IPS-18c (cell line): ENCODE measurements around the gene FBH1.
"Not testable (repeated sequence)": the region's sequence is repeated elsewhere in the genome, so short reads cannot be mapped to it uniquely, and the experiment has no call there.

Experiments
- H3K4me3 ChIP-seq: 2 replicates; pipeline ENCODE4 v1.7.0; 2013; ENCODE audit warnings: low read depth, mild to moderate bottlenecking, low read length, moderate library complexity; ENCODE audit not compliant: insufficient read depth
- H3K9me3 ChIP-seq: one replicate; pipeline ENCODE4 v1.6.1; 2013; ENCODE audit warnings: mild to moderate bottlenecking, low read length, moderate library complexity; ENCODE audit not compliant: control insufficient read depth, insufficient read depth

FBH1 gene

DNA sequence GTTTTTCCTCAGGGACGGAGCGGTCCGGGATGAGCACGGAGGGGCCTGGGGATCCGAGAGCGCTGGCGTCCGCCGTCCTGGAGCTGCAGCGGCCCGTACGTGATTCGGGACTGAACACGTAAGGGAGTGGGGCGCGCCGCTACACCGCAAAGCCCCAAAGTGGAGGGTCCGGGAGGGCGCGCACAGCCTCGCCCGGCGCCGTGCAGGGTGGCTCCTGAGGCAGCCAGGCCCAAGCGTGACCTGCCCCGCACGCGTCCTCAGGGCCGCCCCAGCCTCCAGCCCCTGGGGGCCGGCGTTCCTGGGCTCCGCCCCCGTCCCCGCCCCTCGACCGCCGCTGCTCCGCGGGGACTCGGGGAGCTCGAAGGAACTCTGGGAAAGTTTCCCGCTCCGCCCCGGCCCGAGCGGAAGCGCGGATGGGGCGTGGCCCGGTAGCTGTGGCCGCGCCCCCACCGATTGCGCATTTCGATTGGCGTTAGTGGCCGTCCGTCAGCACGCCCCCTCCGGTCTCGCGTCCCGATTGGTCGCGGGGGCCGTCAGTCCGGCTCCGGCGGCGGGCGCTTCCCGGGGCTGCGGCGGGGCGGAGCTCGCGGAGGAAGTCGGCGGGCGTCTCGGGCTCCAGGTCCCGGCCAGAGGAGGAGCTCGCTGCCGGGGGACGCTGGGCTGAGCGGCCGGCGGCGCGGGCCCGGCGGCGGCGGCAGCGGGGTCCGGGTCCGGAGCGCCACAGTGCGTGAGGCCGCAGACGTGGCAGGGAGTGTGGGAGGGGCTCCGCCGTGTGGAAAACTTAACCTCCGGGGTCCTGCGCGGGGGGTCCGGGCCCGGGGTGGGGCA, at the start of gene FBH1, which contains the start of gene ANKRD16:
Gene FBH1, plus strand, starts transcription at position 620 of the 828 bp plus-strand sequence. Its CDS starts 103 bp downstream, at position 723.
Gene ANKRD16, minus strand, starts transcription at position 270 of the 828 bp plus-strand sequence. CDS start 539 bp downstream, outside the sequence.
- Histone ChIP-seq H3K4me3 (peak within 1 kb of the TSS; percentile 89), H3K9me3 (no peaks in the 10 kb centered on the region)

DNA sequence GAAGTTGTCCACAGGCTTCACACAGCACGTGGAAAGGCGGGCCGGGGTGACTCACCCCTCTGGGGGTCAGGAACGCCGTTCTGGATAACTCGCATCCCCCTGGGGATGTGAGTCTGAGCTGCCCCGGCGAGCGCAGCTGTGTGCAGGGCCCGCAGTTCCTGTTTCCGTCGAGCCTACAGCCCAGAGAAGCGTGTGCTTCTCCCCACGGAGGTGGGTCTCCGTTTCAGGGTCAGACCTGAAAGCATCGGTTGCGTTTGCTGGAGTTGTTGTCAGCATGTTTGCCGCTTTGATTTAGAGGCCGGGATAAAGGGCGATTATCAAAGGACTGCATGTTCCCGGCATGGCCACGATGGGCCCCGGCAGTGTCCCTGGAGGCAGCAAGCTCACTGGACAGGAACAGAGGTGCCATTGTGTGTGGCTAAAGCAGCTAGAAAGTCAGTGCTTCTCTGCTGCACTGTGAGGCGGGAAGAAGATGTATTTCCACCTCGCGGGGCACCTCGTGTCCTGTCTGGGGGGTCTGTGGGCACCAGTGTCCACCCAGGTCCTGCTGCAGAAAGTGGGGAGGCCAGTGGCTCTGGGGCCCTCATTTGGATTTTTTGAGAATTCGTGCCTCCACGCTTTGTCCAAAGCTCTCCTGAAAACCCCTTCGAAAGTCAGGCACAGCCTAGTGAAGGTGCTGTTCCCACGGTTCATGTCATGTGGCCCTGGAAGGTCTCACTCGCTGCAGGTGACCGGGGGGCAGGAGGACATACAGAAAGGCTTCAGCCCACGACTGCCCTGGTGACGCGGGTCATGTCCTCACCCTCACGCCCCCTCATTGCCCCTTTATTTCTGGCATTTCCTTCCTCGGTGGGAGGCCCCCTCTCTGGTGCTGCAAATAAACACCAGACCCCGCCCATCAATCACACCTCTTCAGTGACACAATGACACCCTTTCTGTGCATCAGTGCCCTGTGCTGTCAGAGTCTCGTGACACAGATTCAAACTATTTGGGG, 49.4 kb upstream of the FBH1 start:
- Histone ChIP-seq H3K4me3 (no peak overlapping the region), H3K9me3 (peaks cover 2% of the 10 kb centered on the region)

DNA sequence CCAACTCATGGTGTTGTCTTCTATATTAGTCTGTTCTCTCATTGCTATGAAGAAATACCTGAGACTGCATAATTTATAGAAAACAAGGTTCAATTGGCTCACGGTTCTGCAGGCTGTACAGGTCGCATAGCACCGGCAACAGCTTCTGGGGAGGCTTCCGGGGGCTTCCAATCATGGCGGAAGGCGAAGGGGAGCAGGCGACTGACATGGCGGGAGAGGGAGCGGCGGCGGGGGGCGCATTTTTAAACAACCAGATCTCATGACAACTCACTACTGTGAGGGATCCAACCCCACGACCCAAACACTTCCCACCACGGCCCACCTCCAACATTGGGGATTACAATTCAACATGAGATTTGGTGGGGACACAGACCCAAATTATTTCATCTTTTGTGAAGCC, 48.1 kb upstream of the FBH1 start:
- H3K9me3 ChIP-seq: peaks cover 2% of the 10 kb centered on the region
- H3K4me3 ChIP-seq: no peak overlapping the region

DNA sequence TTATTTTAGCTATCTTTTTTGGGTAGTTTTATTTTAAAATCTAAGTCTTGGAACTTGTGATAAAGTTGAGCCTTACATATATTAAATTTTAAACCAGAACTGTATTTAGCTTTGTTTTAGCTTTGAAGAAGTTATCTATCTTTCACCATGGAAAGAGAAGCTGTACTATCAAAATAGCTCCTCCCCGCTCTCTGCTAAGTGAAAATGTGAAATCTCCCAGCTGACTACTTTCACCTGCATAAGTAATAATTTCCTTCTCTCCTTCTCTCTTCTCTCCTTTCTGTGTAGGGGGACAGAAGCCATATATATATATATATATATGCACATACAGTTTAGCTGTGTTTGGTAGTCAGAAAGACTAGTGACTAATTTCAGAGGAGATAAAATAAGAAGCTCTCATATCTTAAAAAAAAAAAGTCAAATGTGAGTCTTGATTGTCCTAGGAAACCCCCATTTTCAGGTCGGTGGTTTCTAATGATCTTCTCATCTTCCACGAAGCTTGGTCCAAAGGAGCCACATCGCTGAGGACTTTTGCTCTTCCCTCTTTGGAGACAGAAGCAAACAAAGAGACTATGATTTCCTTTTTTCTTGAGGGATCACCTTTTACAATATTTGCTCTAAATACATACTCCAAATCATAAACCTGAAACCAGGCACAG, 46.2 kb upstream of the FBH1 start:
- H3K9me3 ChIP-seq: peaks cover 2% of the 10 kb centered on the region
- H3K4me3 ChIP-seq: no peak overlapping the region

DNA sequence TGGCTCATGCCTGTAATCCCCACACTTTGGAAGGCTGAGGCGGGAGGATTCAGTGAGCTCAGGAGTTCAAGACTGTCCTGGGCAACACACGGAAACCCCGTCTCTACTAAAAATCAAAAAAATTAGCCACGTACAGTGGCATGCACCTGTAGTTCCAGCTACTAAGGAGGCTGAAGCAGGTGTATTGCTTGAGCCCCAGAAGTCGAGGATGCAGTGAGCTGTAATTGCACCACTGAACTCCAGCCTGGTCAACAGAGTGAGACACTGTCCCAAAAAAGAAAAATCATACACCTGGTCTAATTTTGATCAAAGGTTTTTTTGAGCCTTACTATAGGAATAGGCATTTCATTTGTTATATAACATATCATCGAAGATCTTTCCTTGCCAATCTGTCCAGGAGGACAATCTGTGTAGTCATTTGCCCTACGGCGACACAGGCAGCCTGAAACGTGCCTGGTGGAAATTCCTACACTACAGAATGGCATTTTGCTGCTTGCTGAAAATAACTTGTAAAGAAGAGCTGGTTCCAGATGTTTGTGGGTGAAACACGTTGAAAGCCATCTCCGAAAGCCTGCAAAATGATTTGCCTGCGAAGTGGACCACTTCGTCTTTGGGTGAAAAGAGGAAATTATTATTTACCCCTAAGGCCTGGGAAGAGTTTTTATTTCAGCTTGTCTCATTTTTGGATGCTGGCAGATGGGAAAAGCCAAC, 45.5 kb upstream of the FBH1 start:
- H3K4me3 ChIP-seq: no peak overlapping the region
- H3K9me3 ChIP-seq: peaks cover 2% of the 10 kb centered on the region

DNA sequence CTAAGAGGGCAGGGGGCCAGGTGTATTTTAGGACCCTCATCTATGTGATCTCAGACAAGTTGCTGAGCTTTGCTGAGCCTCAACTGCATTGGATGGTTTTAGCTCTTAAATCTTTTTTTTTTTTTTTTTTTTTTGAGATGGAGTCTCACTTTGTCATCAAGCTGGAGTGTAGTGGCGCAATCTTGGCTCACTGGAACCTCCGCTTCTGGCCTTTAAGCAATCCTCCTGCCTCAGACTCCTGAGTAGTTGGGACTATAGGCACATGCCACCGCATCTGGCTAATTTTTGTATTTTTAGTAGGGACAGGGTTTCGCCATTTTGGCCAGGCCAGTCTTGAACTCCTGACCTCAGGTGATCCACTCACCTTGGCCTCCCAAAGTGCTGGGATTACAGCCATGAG, 43.4 kb upstream of the FBH1 start:
- H3K4me3 ChIP-seq, H3K9me3 ChIP-seq: not testable (repeated sequence)

DNA sequence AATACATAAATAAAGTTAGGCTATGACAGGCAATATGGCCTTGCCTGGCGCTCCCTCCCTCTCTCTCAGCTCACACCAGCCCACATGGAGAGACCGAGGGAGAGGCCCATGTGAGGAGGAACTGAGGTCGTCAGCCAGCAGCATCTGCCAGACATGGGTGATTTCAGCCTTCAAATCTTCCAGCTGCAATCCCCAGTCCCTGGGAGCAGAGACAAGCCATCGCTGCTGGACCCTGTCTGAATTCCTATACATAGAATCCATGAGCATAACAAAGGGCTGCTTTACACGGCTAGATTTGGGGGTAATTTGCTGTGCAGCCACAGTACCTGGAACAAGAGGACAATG, 35.9 kb upstream of the FBH1 start:
- Histone ChIP-seq H3K4me3 (no peak overlapping the region; the same call in 1 of the 2 replicates), H3K9me3 (peaks cover 2% of the 10 kb centered on the region)

DNA sequence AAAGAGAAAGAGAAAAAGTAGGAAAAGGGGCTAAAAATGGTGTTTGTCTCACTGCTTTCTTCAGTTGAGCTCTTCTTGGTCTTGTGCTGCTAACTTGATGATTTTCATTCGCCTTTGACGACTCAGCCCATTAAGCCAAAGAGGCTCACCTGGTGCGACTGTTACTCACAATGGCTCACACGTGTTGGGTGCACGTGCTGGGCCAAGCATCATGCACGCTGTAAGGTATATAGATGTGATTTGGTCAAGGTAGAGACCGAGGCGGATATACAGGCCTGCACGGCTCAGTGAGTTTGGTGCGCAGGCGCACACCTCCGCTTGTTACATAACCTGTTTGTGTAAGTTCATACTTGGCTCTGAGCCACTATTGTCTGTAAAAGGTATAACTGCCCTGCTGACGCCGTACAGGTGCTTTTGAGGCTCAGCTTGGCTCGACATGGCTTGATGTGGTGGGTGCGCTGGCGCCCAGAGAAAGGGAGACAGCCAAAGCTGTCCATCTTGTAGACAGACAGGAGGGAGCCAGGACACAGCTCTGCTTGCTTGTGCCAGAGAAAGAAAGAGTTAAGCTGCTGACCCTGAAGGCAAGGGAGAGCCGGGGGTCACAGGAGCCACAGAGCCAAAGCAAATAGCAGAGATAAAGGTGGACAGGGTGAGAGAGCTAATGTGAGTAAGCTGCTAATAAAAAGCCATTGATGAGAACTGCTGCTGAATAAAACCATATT, 33.9 kb upstream of the FBH1 start:
- no peak overlapping the region for H3K4me3 ChIP-seq

DNA sequence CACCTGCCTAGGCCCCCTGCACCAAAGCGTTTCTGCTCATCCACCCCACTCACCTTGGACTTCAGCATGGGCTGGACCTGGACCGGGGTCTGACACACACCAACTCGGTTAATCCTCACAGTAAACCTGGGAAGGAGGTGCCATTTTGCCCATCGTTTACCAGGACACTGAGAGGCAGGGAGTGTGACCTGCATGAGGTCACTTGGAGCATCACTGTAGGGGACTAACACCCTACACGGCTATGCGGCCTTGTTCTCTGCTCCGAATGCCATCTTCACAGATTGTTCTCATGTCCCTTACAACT, 33.4 kb upstream of the FBH1 start:
- H3K9me3 ChIP-seq: peaks cover 2% of the 10 kb centered on the region
- no peak overlapping the region for H3K4me3 ChIP-seq

More for the DNA sequence above, 33.9 kb upstream of the FBH1 start:
- H3K9me3 ChIP-seq: peaks cover 2% of the 10 kb centered on the region

DNA sequence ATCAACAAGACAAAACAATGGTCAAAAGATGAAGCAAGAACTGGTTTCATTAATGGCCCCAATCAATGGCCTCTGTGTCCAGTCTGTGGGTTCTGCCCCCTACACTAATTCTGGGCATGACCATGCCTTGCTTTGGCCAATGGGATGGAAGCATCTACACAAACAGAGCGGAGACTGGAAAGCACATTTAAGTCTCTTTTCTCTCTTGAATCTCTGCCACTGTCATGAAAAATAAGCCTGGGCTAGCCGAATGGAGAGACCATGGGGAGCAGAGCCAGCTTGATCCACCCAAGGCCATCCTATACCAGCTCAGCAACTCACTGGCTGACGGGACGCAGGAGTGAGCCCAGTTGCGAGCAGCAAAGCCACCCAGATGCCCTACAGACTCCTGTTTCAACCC, 31.2 kb upstream of the FBH1 start:
- Histone ChIP-seq H3K4me3 (no peak overlapping the region), H3K9me3 (no peaks in the 10 kb centered on the region)

DNA sequence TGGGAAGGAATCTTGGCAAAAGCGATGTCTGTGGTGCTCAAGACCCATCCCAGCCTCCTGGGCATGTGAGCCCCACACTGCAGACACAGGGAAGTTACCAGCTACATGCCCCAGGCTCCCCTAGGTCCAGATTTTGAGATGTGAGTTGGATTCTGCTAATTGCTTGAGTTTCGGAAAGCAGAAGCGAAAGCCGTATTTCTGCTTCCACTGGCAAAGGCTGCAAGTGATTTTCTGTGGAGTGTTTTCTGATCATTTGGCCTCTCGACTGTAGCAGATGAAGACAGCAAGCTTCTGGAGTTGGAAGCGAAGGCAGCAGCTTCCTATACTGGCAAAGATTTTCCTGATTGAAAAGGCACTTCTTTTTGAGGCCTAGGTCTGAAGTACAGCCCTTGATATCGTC, 30.0 kb upstream of the FBH1 start:
- Histone ChIP-seq H3K4me3 (no peak overlapping the region), H3K9me3 (no peaks in the 10 kb centered on the region)

DNA sequence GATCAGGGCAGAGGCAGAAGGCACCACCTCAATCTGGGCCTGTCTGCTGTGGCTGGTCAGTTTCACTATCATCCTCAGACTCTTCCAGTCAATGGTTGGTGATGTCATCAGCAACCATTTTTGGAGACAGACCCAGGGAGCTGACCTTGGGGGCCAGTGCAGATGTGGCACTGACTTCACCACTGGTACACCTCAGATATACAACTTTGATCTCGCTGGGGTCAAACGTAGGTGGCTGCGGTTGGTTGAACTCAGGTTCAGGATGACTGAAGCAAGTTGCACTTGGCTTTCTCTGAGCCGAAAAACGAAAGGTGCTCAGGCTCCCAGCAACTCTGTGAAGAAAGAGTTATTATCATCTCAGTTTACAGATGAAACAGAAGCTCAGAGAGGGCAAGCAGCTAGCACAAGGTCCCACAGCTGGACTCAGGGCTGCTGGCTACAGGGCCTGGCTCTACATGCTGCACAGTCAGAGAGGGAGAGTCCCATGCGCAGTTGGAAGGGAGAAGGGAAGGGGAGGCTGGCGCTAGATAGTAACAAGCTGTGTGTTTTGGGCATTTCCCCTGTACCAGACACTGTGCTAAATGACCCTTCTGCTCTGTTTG, 27.6 kb upstream of the FBH1 start:
- Histone ChIP-seq H3K4me3 (no peak overlapping the region), H3K9me3 (no peaks in the 10 kb centered on the region)

DNA sequence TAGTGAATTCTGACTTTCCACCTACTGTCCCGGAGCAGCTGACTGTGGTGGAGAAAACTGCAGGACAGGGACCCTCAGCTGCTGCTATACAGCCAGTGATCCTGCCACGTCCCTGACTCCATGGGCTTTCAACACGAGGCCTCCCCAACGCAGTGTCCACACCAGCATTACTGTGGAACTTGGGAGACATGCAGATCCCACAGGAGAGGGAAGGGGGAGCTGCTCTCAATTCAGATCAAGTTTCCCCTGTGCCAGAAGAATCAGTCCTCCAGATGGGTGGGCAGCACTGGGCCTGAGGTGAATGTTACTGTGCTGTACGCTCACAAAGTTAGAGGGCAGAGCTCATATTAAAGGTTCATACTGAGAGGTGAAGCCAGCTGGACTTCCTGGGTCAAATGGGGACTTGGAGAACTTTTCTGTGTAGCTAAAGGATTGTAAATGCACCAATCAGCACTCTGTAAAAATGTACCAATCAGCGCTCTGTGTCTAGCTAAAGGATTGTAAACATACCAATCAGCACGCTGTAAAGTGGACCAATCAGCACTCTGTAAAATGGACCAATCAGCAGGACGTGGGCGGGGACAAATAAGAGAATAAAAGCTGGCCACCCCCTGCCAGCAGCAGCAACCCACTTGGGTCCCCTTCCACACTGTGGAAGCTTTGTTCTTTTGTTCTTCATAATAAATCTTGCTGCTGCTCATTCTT, 26.9 kb upstream of the FBH1 start:
- not testable (repeated sequence) for H3K4me3 ChIP-seq, H3K9me3 ChIP-seq

DNA sequence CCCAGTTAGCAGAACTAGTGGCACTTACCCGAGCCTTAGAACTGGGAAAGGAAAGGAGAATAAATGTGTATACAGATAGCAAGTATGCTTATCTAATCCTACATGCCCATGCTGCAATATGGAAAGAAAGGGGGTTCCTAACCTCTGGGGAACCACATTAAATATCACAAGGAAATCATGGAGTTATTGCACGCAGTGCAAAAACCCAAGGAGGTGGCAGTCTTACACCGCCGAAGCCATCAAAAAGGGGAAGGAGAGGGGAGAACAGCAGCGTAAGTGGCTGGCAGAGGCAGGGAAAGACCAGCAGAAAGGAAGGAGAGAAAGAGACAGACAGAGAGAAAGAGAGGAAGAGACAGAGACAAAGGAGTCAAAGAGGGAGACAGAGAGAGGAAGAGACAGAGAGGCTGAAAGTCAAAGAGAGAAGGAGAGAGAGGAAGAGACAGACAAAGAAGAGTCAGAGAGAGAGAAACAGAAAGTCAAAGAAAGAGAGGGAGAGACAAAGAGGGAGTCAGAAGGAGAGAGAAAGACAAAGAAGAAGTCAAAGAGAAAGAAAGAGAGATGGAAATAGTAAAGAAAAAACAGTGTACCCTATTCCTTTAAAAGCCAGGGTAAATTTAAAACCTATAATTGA, 23.5 kb upstream of the FBH1 start:
- H3K4me3 ChIP-seq, H3K9me3 ChIP-seq: not testable (repeated sequence)

DNA sequence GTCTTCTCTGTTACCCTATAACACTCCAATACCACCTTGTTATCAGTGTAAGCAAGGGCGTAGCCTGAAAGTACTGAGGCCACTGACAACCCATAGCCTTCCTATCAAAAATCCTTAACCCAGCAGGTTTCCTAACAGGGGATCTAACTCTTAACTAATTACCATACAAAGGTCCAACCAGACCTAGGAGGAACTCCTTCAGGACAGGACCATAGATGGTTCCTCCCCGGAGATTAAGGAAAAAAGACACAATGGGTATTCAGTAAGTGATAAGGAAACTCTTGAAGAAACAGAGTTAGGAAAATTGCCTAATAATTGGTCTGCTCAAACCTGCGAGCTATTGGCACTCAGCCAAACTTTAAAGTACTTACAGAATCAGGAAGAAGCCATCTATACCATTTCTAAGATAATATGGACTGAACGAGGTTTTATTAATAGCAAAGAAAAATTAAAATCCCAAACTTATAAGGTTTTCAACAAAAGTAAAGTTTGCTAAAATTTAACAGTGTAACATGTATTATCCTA, 22.9 kb upstream of the FBH1 start:
- H3K9me3 ChIP-seq, H3K4me3 ChIP-seq: not testable (repeated sequence)
